Measurements from ENCODE around the gene MT1X. TPM values are rescaled to one million over a fixed set of nuclear protein-coding genes. Genes with fewer than 3 reads are reported as not detected.
"Not testable (repeated sequence)": the region's sequence is repeated elsewhere in the genome, so short reads cannot be mapped to it uniquely, and the experiment has no call there.

MT1X gene
- total RNA-seq, 3 donors from 2014 or later: 118 to 192 (median 135) TPM

DNA sequence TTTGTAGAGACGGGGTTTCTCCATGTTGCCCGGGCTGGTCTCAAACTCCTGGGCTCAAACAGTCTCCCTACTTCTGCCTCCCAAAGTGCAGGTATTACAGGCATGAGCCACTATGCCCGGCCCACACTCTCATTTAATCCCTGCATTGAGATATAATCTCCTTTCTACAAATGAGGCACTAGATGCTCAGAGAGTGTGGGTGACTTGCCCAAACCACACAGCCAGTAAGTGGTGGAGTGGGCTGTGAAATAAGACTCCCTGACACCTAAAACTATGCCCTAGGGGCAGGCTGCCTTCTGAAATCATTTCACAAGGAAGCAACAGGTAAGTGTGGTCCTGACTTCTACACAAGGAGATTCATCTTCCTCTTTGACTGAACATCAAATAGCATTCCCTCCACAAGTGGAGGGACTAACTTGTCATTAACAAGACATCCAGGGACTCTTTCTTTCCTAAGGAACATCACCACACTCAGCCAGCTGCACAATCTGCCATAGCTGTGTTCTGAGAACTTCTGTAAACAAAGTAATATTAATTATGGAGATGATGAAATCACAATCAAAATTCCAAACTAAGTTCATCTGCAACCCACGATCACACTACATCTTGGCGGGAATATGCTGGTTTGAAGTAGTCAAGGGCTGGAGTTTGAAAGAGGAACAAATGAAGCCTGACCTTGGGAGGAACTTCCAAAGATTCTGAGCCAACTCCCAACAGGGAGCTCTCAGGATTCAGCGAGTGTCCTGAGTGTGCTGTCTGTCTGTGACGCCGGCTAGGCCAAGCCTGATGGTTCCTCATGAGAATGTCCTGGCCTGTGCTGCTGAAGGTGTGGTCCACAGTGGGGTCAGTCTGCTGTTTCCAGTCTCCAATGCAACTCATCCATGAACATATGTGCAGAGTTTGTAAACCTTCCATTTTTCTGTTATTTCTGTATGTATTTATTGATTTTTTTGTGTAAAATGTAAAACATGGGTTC, 16.7 kb upstream of the MT1X start:
- not testable (repeated sequence) for DNase-seq; H3K4me3 Mint-ChIP-seq; H3K36me3 Mint-ChIP-seq (ENCODE audit: insufficient read depth); H3K9me3 Mint-ChIP-seq; ATAC-seq
- peaks cover 20% of the 10 kb centered on the region for H3K4me1 Mint-ChIP-seq (ENCODE audit: low read depth)
- H3K27me3 Mint-ChIP-seq (ENCODE audit: low read depth): peaks cover 47% of the 10 kb centered on the region

DNA sequence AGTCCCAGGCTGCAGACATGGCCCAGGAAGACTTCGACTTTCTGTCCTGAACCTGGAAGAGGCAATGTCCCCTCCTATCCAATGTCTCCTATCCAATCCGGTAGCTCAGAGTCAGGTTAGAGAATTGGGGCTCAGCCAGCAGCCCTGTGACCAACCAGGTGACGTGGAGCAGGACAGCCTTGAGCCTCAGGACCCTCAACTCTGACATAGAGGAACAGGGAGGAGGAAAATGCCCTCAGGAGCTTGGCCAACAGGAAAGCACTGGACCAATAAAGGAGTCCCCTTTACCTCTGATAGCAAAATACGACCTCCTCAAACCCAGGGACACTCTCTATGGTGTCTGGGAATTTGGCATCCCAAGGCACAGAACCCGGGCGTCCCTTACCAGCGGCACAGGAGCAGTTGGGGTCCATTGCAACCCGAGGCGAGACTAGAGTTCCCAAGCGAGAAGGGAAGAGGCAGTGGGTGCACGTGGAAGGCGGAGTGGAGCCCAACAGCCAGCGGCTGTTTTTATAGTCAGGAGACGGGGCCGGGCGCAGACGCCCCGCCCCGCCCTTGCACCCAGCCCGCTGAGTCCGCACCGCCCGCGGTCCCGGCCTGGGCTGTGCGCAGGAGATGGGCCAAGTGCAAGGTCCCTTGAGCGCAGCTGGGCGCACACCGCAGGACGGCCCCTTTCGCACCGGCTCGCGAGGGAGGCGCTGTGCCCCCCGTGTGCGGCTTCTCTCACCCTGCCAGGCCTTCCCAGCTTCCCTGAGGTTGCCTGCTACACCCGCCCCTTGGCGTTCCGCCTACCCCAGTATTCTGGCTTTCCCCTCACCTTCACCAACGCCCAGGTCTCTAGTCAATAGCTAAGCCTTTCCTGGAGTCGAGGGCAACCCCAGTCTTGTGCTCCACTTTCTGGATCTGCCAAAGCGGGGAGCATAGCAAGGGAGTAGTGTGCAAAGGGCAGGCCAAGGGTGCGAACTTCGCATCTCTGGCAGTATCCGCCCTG, 14.4 kb upstream of the MT1X start, which contains the start of gene MT1G:
Gene MT1G, minus strand, starts transcription at position 485 of the 991 bp plus-strand sequence. Its CDS starts 72 bp downstream, at position 413.
- ATAC-seq: peak; percentile 76 to 81

DNA sequence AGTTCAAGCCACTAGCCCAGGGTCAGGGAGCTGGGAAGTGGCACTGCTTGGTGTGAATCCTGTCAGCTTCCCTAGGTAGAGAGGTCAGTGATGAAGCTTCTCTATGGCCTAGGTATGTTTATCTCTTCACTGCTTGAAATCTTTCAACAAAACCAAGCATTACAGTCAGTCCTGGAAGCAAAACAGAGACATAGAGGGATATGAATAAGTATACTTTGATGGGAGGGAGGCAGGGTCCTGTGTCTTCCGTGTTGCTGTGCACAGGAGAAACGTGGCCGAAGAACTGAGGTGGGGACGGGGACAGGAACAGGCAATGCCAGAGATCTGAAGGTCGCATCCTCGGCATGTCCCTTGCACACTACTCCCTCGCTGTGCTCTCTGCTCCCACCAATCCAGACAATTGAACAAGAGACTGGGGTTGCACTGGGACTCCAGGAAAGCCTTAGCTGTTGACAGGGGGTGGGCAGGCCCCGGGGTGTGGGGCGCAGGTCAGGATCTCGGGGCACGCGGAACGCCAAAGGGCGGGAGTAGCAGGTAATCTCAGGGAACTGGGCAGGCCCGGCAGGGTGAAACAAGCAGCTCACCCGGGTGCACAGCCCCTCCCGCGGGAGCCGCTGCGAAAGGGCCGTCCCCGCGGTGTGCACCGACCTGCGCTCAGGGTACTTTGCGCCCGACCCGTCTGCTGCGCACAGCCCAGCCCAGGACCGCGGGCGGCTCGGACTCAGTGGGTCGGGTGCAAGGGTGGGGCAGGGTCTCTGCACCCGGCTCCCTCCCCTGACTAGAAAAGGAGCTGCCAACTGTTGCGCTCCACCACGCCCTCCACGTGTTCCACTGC, 13.0 kb upstream of the MT1X start, which contains the start of gene MT1H:
Gene MT1H, plus strand, starts transcription at position 810 of the 835 bp plus-strand sequence. CDS start 71 bp downstream, outside the sequence.
- DNase-seq: no peak
- Mint-ChIP-seq H3K4me3 (no peak within 1 kb of the TSS), H3K9me3 (no peaks in the 10 kb centered on the region), H3K36me3 (ENCODE audit: insufficient read depth) (no peaks in the 10 kb centered on the region), H3K4me1 (ENCODE audit: low read depth) (peaks cover 8% of the 10 kb centered on the region), H3K27me3 (ENCODE audit: low read depth) (peaks cover 68% of the 10 kb centered on the region)
- ATAC-seq: peak; percentile 65 to 72

More for the DNA sequence above, 14.4 kb upstream of the MT1X start, which contains the start of gene MT1G:
- no peak for DNase-seq
- H3K27me3 Mint-ChIP-seq (ENCODE audit: low read depth): peaks cover 61% of the 10 kb centered on the region
- peaks cover 12% of the 10 kb centered on the region for H3K4me1 Mint-ChIP-seq (ENCODE audit: low read depth)
- H3K36me3 Mint-ChIP-seq (ENCODE audit: insufficient read depth): no peaks in the 10 kb centered on the region
- peak within 1 kb of the TSS; percentile 38 for H3K4me3 Mint-ChIP-seq
- no peaks in the 10 kb centered on the region for H3K9me3 Mint-ChIP-seq

- Mint-ChIP-seq H3K36me3 (ENCODE audit: insufficient read depth) (no peaks in the 10 kb centered on the region), H3K4me1 (ENCODE audit: low read depth) (peaks cover 8% of the 10 kb centered on the region), H3K9me3 (no peaks in the 10 kb centered on the region), H3K27me3 (ENCODE audit: low read depth) (peaks cover 70% of the 10 kb centered on the region), H3K4me3 (no peak overlapping the region)
- no peak for DNase-seq
- no peak for ATAC-seq
Measured at GRCh38 chr16:56669840-56670619, 12.2 kb upstream of the MT1X start.

- Mint-ChIP-seq H3K27me3 (ENCODE audit: low read depth) (peaks cover 74% of the 10 kb centered on the region), H3K4me1 (ENCODE audit: low read depth) (peaks cover 12% of the 10 kb centered on the region), H3K4me3 (no peak overlapping the region), H3K36me3 (ENCODE audit: insufficient read depth) (no peaks in the 10 kb centered on the region), H3K9me3 (no peaks in the 10 kb centered on the region)
- no peak for DNase-seq
- ATAC-seq: no peak
Measured at GRCh38 chr16:56670620-56670934, 11.7 kb upstream of the MT1X start.

DNA sequence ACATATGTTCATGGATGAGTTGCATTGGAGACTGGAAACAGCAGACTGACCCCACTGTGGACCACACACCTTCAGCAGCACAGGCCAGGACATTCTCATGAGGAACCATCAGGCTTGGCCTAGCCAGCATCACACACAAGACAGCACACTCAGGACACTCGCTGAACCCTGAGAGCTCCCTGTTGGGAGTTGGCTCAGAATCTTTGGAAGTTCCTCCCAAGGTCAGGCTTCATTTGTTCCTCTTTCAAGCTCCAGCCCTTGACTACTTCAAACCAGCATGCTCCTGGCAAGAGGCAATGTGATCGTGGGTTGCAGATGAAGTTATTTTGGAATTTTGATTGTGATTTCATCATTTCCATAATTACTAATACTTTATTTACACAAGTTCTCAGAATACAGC, 10.6 kb upstream of the MT1X start:
- peaks cover 67% of the 10 kb centered on the region for H3K27me3 Mint-ChIP-seq (ENCODE audit: low read depth)
- H3K36me3 Mint-ChIP-seq (ENCODE audit: insufficient read depth); H3K4me3 Mint-ChIP-seq; H3K9me3 Mint-ChIP-seq; ATAC-seq; DNase-seq: not testable (repeated sequence)
- peaks cover 16% of the 10 kb centered on the region for H3K4me1 Mint-ChIP-seq (ENCODE audit: low read depth)

- not testable (repeated sequence) for H3K4me3 Mint-ChIP-seq; ATAC-seq; DNase-seq; H3K9me3 Mint-ChIP-seq; H3K36me3 Mint-ChIP-seq (ENCODE audit: insufficient read depth)
- Mint-ChIP-seq H3K27me3 (ENCODE audit: low read depth) (peaks cover 63% of the 10 kb centered on the region), H3K4me1 (ENCODE audit: low read depth) (peaks cover 16% of the 10 kb centered on the region)
Measured at GRCh38 chr16:56672171-56672570, 10.1 kb upstream of the MT1X start.

GRCh38 chr16:56672761-56673536, 9.3 kb upstream of the MT1X start:
- ATAC-seq (no peak), DNase-seq (no peak)
- no peaks in the 10 kb centered on the region for H3K9me3 Mint-ChIP-seq
- no peaks in the 10 kb centered on the region for H3K36me3 Mint-ChIP-seq (ENCODE audit: insufficient read depth)
- no peak overlapping the region for H3K4me3 Mint-ChIP-seq
- H3K4me1 Mint-ChIP-seq (ENCODE audit: low read depth): peaks cover 14% of the 10 kb centered on the region
- peaks cover 57% of the 10 kb centered on the region for H3K27me3 Mint-ChIP-seq (ENCODE audit: low read depth)

DNA sequence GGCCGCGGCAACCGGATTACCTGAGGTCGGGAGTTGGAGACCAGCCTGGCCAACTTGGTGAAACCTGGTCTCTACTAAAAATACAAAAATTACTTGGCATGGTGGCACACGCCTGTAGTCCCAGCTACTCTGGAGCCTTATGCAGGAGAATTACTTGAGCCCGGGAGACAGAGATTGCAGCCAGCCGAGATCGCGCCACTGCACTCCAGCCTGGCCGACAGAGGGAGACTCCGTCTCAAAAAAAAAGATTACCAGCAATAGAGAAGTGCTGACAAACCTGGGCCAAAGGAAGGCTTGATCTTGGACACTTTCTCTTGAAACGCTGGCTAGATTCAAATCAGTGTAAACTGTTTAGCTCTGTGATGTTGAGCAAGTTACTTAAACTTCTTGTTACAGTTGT, 8.3 kb upstream of the MT1X start:
- DNase-seq (no peak), ATAC-seq (no peak)
- H3K4me3 Mint-ChIP-seq: no peak overlapping the region
- no peaks in the 10 kb centered on the region for H3K36me3 Mint-ChIP-seq (ENCODE audit: insufficient read depth)
- H3K27me3 Mint-ChIP-seq (ENCODE audit: low read depth): peaks cover 49% of the 10 kb centered on the region
- no peaks in the 10 kb centered on the region for H3K9me3 Mint-ChIP-seq
- peaks cover 11% of the 10 kb centered on the region for H3K4me1 Mint-ChIP-seq (ENCODE audit: low read depth)

DNA sequence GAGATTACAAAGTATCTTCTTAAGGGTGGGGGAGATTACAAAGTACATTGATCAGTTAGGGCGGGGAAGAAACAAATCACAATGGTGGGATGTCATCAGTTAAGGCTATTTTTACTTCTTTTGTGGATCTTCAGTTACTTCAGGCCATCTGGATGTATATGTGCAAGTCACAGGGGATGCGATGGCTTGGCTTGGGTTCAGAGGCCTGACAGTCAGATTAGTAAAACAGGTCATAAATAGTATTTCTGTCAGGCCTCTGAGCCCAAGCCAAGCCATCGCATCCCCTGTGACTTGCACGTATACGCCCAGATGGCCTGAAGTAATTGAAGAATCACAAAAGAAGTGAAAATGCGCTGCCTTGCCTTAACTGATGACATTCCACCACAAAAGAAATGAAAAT, 7.7 kb upstream of the MT1X start:
- not testable (repeated sequence) for H3K36me3 Mint-ChIP-seq (ENCODE audit: insufficient read depth); H3K9me3 Mint-ChIP-seq; DNase-seq; H3K4me3 Mint-ChIP-seq; ATAC-seq
- Mint-ChIP-seq H3K4me1 (ENCODE audit: low read depth) (peaks cover 11% of the 10 kb centered on the region), H3K27me3 (ENCODE audit: low read depth) (peaks cover 43% of the 10 kb centered on the region)

DNA sequence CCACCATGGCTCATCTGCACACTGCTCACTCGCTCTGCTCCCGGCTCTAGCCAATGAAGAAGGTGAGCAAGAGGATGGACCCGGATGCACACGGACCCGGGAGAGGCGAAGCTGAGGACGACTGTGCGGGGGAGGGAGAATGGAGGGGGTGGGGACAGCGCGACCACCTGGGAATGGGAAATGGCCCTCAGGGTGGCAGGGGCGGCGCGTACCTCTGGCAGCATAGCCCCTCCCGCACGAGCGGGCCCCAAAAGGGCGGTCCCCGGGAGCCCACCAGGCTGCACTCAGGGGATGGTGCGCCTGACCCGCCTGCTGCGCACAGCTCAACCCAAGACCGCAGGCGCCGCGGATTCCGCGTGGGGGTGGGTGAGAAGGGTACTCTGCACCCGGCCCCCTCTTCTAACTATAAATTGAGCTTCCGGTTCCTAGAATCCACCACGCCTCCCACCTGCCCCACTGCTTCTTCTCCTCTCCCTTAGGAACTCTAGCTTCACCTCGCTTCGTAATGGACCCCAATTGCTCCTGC, 6.5 kb upstream of the MT1X start:
- Mint-ChIP-seq H3K36me3 (ENCODE audit: insufficient read depth) (no peaks in the 10 kb centered on the region), H3K4me1 (ENCODE audit: low read depth) (peaks cover 8% of the 10 kb centered on the region), H3K27me3 (ENCODE audit: low read depth) (peaks cover 31% of the 10 kb centered on the region), H3K4me3 (peak overlapping the region; percentile 64), H3K9me3 (no peaks in the 10 kb centered on the region)
- DNase-seq: peak; percentile 47
- ATAC-seq: peak; percentile 82 to 90

DNA sequence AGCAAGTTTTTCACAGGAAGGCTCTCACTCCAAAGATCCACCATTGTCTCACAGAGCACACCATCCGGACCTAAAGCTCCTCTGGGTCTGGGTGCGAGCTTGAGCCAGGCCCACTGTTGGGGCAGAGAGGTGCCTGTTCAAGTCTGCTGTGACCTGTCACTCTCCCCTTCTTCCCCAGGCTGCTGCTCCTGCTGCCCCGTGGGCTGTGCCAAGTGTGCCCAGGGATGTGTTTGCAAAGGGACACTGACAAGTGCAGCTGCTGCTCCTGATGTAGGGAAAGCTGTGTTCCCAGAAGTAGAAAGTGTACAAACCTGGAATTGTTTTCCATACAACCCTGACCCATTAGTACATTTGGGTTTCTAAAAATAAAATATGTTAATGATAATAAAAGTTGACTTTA, 4.8 kb upstream of the MT1X start:
- ATAC-seq: no peak
- Mint-ChIP-seq H3K36me3 (ENCODE audit: insufficient read depth) (no peaks in the 10 kb centered on the region), H3K27me3 (ENCODE audit: low read depth) (peaks cover 24% of the 10 kb centered on the region), H3K4me3 (no peak overlapping the region), H3K9me3 (no peaks in the 10 kb centered on the region), H3K4me1 (ENCODE audit: low read depth) (peaks cover 17% of the 10 kb centered on the region)
- DNase-seq: no peak
